HG03175 (cell line): ENCODE results near the gene ATP11A.

Experiments
- ATAC-seq: cut with Tn5 transposase; IDR thresholded peaks from one replicate; pipeline ENCODE4 v1.9.1; 2021; ENCODE audit warnings: mild to moderate bottlenecking, moderate library complexity; ENCODE audit not compliant: unreplicated experiment

ATP11A gene

DNA sequence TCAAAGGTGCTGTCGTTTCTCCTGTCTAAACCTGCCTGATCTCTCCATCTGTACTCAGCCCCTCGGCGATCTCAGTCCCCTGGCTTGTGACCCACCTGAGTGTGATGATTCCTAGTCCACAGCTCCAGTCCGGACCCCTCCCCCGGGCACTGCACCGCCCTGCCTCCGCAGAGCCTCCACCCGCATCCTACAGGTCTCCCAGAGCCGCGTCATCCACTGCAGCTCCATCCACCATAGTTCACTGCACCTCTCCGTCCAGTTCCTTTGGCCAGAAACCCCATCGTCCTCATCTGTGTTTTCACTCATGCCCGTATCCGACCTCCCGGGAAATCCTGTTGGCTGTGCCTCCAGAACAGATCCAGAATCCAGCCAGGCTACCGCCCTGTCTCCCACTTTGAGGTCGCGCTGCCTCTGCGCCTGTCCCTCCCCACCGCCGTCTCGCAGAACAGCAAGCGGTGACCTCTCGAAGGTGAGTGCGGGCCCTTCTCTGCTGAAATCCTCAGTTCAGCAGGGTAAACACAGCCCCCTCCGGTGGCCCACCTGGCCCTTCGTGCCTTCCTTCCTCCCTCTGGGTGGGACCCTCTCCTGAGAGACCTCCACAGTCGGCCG is 227.3 kb downstream of the ATP11A start:
- ATAC-seq, result no peak

DNA sequence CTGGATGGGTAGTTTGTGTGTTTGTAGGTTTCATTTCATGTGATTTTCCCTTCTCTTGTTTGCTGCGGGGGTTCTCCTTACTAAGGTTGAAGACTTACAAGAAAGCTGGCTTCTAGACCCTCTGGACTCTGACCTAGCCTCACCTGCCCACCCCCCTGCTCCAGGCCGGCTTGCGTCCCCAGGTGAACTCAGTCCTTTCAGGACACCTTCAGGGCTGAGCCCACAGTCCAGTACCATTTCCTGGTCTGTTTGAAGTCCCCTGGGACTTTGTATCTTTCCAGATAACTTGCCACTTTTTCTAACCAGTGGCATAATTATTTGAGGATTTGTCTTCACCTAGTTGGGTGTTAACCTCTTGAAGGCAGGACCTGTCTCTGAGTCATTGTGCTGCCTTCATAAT is 227.9 kb downstream of the ATP11A start:
- ATAC-seq, result no peak

DNA sequence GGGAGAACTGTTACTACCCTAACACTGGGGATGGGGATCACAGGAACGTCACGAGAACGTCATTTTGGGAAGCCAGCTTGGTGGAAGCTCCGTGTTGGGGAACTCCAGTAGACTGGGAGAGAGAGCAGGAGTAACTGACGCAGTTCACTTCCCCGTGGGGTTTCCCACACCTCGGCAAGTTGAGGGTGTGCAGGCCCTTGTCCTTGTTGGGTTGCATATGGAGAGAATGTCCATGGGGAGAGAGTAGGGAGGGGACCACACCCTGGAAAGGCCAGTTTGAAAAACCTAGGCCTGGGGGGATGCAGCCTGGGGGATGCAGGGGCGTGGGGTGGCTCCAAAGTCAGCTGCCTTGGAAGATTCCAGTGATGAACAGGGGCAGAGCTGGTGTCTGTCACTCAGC is 228.4 kb downstream of the ATP11A start:
- ATAC-seq, result no peak

DNA sequence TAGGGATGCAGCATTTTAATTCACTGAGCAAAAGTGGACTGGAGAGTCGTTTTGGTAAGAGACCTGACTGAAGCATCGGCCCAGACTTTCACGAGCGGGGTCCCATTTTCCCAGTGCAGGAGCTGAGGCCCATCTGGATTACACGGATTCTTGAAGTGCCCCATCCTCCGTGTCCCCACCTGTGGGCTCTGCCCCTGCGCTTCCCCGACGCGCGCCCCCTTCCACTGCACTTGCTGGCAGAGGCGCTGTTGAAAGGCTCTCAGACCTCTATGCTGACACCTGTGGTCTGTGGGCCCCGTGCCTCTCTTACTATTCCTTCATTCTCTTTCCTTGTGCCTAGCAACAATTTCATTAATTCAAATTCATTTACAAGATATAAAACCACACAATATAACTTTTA is 228.9 kb downstream of the ATP11A start:
- no peak for ATAC-seq

DNA sequence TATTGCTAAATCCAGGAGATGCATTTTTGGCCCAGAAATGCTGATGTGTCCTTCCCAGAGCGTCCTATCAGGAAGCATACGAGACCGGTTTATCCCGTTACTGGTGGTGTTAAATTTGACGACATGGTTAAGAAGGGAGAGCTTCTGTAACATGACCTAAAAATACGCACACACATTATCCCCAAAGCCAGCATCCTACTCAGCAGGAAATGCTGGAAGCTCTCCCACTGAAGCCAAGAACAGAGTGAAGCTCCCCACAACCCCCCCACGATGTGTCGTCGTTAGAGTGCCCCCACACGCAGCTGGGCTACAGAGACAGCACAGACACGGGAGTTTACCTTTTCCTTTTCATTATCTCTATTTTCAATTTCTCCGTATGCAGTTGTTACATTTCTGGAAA is 234.1 kb downstream of the ATP11A start:
- no peak for ATAC-seq

DNA sequence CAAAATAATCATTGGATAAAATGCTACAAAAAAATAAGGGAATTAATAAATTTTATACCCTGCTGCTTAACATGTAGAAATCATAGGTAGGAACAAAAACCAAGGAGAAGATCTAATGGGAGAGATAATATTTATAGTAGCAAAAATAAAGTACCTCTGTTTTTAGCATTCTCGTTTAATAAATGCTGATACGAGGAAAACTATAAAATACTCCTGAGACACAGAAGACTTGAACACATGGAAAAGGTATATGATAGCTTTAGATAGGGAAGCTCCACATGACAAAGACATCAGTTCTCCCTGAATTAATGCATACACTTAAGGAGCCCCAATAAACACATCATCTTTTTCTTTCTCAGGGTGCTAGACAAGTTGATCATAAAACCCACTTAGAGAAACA is 234.5 kb downstream of the ATP11A start:
- no peak for ATAC-seq

DNA sequence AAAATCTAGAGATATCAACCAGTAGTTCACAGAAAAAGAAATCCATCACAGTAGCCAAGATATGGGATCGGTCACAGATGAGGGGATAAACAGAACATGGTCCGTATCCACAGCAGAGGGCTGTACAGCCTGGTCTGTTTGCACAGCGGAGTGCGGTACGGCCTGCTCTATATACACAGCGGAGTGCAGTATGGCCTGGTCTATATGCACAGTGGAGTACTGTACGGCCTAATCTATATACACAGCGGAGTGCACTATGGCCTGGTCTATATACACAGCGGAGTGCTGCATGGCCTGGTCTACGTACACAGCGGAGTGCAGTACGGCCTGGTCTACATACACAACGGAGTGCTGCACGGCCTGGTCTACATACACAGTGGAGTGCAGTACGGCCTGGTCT is 236.2 kb downstream of the ATP11A start:
- ATAC-seq, result no peak

DNA sequence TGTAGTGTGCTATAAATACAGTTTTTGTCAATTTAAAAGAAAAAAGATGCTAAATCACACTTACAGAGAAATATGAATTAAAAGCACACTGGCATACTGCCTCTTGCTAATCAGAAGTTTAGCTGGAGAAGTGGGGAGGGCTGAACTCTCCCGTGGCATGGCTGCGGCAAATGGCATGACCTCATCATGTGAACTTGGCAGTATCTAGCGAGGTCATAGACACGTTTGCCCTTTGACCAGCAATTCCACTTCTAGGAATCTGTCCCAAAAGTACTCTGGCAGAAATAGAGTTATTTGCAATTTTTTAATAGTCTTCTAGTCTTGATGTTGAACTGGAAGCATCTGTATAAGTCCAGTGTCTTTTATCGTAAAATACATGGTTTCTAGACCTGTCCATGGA is 237.2 kb downstream of the ATP11A start:
- ATAC-seq, result no peak

DNA sequence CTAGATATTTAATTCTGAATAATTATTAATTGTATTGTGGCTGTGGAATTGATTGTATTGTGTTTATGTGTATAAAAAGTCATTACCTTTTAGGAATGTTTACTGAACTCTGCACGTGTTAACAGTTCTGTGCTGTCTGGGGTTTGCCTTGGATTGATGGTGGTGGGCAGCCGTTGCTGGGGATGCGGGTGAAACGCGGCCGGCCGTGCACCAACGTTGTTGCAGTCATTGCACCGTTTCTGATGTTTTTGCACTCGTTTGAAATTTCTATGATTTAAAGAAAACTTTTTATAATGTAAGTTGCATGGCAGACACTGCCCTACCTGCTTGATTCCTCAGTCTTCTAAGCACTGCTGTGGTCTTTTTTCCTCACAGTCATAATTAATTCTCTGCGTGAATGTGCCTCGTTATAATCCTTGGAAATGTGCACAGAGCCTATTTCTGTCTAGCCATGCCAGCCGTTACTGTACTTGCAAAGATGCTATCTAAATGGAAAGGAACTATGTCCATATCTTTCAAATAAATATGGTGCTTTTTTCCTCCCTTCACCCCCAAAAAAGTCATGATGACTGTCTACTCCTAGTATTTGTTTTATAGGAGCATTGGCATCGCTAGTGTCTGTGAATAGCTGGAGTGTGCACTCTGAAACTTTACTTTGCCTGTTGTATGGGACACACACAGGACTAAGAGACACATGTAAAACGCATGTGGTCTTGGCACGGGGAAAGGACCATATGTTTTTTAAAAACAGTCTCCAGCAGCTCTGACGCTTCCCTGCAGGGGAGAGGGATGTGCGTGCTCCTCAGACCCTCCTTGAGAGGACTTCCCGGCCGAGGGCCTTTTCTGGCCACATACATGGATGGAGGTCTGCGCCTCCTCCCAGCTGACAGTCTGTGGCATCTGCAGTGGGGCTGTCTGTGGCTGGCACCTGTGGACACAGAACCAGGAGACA is 238.5 kb downstream of the ATP11A start:
- ATAC-seq, result no peak

DNA sequence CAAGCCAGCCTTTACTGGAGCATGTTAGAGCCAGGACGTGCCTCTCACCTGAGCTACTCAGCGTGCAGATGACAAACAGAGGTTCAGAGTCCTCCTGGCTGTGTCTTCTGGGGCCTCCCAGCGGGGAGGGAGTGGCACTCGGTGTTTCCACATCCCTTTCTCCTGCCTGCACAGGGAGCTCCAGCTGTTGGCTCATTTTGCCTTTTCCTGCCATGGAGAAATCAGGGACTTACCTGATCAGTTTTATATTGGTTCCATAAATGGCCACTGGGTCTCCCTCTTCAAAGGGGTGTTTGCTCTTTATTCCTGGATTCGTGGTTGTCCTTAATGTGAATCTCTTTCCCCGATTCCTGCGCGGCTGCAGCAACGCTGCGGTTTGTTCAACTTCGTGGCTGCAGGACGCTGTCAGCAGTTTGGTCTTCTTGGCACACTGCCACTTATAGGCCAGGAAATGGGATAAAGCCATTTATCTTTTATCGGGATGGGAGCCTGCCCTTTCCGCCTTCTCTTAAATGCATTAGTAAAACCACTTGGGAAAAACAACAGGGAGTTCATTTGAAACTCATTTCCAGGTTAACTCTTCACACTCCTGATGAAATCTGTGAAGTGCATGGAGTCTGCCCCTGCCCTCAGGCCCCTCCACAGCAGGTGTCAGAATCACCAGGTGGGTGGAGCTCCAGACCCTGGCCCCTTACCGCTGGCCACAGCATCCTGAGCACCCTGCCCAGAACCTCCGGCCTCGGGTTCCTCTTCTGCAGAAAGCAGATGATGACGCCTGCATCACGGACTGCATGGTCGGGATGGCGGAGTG is 239.3 kb downstream of the ATP11A start:
- no peak for ATAC-seq

DNA sequence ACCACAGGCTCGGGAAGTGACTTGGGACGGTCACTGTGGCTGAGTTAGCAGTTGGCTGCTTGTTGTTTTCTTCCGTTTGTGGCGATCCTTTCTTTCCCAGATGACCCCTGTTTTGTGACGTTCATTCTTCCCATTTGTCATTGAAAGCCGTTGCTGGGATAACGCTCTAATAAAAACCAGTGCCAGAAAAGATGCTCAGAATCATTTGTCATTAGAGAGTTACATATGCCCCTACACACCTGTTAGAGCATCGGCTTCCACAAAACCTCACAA is 239.9 kb downstream of the ATP11A start:
- no peak for ATAC-seq

DNA sequence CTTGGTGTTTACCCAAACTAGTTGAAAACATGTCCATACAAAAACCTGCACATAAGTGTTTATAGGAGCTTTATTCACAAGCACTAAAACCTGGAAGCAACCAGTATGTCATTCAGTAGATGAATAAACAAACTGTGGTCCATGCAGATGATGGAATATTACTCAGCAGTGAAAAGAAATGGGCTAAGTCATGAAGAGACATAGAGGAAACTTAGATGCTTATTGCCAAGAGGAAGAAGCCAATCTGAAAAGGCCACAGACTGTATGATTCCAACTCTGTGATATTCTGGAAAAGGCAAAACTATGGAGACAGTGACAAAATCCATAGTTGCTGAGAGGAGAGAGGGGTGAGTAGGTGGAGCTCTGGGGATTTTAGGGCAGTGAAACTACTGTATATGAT is 240.4 kb downstream of the ATP11A start:
- no peak for ATAC-seq

DNA sequence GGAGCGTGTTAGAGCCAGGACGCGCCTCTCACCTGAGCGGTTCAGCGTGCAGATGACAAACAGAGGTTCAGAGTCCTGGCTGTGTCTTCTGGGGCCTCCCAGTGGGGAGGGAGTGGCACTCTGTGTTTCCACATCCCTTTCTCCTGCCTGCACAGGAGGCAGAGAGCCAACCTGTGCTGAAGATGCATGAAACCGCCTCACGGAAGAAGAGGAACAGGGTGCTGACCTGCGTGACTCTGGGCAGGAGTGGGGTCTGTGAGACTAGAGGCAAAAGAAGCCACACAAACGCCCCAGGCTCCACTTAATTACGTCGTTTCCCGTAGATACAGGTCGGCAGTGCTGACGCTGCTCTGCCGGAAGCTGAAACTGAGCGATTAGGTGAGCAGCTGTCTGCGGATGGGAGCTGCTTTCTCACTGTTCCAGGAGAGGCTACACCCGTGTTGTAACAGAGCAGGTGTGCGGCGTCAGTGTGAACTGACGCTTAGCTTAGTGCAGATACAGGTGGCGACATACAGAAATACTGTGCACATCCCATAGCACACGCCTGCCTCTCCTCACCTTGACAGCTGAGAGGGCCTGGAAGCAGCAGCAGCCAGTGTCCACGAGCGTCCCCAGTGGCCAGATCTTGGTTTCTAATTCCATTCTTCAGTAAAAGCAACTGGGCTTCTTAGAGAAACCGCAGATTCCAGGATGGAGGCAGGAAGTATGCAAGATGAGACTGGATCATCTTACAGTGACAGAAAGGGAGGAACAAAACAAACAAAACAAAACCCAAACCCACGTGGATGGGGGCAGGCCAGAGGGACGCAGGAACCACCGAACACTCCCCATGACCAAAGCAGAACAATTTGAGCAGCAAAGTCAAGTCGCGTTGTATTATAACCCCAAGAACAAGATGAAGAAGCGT is 241.4 kb downstream of the ATP11A start:
- no peak for ATAC-seq

DNA sequence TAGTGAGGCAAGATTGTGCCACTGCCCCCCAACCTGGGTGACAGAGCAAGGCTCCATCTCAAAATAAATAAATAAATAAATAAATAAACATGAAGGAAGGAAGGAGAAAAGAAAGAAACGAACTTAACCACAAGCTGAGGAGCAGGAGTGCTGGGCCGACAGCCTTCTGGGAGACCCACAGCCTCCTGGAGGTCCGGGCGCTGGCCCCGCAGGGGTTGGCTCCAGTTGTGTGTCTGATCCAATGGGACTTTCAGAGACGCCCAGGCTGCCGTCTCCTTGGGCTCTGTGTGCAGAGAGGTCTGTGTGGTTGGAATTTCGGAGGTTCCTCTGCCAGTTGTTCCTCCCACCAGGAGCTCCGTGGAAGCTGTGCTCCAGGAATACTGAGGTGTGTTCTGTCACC is 243.1 kb downstream of the ATP11A start:
- ATAC-seq, result no peak

DNA sequence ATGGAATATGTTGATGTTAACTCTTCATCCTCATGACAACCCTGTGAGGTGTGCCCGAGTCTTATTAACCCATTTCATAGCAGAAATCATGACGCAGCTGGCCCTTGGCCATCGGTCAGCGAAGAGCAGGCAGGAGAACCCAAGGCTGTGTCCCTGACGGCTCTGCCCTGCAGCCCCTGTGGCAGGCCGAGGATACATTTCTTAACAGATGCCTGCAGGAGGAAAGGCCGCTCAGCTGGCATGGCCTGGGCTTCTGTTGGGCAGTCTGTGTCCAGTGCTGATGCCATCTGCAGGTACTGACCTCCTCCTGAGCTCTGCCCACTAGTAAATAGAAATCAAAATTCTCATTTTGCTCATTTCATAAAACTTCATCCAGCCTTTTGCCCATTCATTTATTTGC is 243.8 kb downstream of the ATP11A start:
- no peak for ATAC-seq

DNA sequence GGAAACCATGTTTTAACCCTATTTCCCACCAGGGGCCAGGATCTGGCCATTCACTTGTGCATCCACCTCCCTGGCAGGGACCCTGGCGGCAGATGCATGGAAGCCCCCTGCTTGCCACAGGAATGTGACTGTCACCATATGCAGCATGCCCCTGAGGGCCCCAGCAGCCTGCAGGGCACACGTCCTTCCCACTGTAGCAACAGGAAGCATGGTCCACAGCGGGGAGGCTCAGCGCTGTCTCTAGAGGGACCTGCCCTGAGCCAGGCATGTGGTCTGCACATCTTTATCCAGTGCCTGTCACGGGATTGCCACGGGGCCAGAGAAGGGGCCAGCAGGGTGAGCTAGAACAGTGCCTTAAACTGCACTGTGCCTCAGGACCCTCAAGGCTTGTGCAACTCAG is 244.2 kb downstream of the ATP11A start:
- no peak for ATAC-seq
